SK-N-SH treated with all-trans-retinoic acid at 6 μM for 48 hours (cell line): ENCODE measurements around the gene CDKN1A.

Experiments used
- TCF4 ChIP-seq: fragments of 250-450 bp; sonication (Bioruptor Pico); IDR thresholded peaks from 2 replicates; pipeline ENCODE4 v1.8.0; 2021; ENCODE audit warnings: mild to moderate bottlenecking, moderate library complexity, borderline replicate concordance
- ZC3H10 ChIP-seq: fragments of 250-450 bp; sonication (Bioruptor Pico); IDR thresholded peaks from 2 replicates; pipeline ENCODE4 v1.5.1; 2021; ENCODE audit warnings: mild to moderate bottlenecking, moderate library complexity
- ZFP3 ChIP-seq: fragments of 250-450 bp; sonication (Bioruptor Pico); IDR thresholded peaks from 2 replicates; pipeline ENCODE4 v1.5.0; 2020; ENCODE audit warnings: mild to moderate bottlenecking, moderate library complexity
- ZFP30 ChIP-seq: fragments of 450-650 bp; formaldehyde crosslinking; IDR thresholded peaks from 2 replicates; pipeline ENCODE4 v1.5.0; 2022; ENCODE audit warnings: mild to moderate bottlenecking, moderate library complexity
- TF ChIP-seq, protein P1 (sequence below): fragments of 250-450 bp; sonication (Bioruptor Pico); IDR thresholded peaks from 2 replicates; pipeline ENCODE4 v1.8.0; 2020; ENCODE audit warnings: mild to moderate bottlenecking, moderate library complexity, borderline replicate concordance
- TF ChIP-seq, protein P2 (sequence below): fragments of 250-450 bp; sonication (Bioruptor Pico); IDR thresholded peaks from 2 replicates; pipeline ENCODE4 v1.5.1; 2020; ENCODE audit warnings: low read depth, mild to moderate bottlenecking, moderate library complexity
- TF ChIP-seq, protein P3 (sequence below): fragments of 250-450 bp; sonication (Bioruptor Pico); IDR thresholded peaks from 2 replicates; pipeline ENCODE4 v1.5.0; 2020; ENCODE audit warnings: mild to moderate bottlenecking, moderate library complexity

DNA sequence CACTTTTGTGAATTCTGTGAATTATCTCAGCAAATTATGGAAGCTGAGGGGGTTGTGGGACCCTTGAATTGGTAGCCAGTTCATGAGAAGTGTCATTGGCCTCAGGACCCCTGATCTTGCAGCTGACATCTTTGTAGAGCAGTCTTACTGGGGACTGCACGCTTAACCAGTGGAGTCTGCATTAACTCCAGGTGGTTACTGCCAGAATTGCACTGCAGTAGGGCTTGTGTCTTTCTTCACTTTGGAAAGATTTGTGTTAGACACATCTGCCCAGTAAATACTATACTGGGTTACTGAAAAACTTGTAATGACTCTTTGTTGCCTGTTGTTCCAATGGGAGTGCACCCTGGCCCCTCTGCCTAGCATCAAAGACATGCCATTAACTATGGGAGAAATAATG, 21.2 kb upstream of the CDKN1A start:
- TF ChIP-seq, protein P1, sequence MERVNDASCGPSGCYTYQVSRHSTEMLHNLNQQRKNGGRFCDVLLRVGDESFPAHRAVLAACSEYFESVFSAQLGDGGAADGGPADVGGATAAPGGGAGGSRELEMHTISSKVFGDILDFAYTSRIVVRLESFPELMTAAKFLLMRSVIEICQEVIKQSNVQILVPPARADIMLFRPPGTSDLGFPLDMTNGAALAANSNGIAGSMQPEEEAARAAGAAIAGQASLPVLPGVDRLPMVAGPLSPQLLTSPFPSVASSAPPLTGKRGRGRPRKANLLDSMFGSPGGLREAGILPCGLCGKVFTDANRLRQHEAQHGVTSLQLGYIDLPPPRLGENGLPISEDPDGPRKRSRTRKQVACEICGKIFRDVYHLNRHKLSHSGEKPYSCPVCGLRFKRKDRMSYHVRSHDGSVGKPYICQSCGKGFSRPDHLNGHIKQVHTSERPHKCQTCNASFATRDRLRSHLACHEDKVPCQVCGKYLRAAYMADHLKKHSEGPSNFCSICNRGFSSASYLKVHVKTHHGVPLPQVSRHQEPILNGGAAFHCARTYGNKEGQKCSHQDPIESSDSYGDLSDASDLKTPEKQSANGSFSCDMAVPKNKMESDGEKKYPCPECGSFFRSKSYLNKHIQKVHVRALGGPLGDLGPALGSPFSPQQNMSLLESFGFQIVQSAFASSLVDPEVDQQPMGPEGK: no peak
- TF ChIP-seq, protein P2, sequence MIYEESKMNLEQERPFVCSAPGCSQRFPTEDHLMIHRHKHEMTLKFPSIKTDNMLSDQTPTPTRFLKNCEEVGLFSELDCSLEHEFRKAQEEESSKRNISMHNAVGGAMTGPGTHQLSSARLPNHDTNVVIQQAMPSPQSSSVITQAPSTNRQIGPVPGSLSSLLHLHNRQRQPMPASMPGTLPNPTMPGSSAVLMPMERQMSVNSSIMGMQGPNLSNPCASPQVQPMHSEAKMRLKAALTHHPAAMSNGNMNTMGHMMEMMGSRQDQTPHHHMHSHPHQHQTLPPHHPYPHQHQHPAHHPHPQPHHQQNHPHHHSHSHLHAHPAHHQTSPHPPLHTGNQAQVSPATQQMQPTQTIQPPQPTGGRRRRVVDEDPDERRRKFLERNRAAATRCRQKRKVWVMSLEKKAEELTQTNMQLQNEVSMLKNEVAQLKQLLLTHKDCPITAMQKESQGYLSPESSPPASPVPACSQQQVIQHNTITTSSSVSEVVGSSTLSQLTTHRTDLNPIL: no peak
- TF ChIP-seq ZFP3 (CRISPR knock-in tag) (no peak), ZFP30 (CRISPR knock-in tag) (no peak), TCF4 (CRISPR knock-in tag) (no peak), ZC3H10 (CRISPR knock-in tag) (no peak)
- TF ChIP-seq, protein P3, sequence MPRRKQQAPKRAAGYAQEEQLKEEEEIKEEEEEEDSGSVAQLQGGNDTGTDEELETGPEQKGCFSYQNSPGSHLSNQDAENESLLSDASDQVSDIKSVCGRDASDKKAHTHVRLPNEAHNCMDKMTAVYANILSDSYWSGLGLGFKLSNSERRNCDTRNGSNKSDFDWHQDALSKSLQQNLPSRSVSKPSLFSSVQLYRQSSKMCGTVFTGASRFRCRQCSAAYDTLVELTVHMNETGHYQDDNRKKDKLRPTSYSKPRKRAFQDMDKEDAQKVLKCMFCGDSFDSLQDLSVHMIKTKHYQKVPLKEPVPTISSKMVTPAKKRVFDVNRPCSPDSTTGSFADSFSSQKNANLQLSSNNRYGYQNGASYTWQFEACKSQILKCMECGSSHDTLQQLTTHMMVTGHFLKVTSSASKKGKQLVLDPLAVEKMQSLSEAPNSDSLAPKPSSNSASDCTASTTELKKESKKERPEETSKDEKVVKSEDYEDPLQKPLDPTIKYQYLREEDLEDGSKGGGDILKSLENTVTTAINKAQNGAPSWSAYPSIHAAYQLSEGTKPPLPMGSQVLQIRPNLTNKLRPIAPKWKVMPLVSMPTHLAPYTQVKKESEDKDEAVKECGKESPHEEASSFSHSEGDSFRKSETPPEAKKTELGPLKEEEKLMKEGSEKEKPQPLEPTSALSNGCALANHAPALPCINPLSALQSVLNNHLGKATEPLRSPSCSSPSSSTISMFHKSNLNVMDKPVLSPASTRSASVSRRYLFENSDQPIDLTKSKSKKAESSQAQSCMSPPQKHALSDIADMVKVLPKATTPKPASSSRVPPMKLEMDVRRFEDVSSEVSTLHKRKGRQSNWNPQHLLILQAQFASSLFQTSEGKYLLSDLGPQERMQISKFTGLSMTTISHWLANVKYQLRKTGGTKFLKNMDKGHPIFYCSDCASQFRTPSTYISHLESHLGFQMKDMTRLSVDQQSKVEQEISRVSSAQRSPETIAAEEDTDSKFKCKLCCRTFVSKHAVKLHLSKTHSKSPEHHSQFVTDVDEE (CRISPR knock-in tag): no peak
